GM21717 (cell line): Measurements from ENCODE around the gene CNTNAP3B.
"Not testable (repeated sequence)": the region's sequence is repeated elsewhere in the genome, so short reads cannot be mapped to it uniquely, and the experiment has no call there.

Experiments used
- ATAC-seq: cut with Tn5 transposase; IDR thresholded peaks from one replicate; pipeline ENCODE4 v1.9.1; 2021; ENCODE audit warnings: mild to moderate bottlenecking, moderate library complexity; ENCODE audit not compliant: unreplicated experiment

Gene CNTNAP3B

DNA sequence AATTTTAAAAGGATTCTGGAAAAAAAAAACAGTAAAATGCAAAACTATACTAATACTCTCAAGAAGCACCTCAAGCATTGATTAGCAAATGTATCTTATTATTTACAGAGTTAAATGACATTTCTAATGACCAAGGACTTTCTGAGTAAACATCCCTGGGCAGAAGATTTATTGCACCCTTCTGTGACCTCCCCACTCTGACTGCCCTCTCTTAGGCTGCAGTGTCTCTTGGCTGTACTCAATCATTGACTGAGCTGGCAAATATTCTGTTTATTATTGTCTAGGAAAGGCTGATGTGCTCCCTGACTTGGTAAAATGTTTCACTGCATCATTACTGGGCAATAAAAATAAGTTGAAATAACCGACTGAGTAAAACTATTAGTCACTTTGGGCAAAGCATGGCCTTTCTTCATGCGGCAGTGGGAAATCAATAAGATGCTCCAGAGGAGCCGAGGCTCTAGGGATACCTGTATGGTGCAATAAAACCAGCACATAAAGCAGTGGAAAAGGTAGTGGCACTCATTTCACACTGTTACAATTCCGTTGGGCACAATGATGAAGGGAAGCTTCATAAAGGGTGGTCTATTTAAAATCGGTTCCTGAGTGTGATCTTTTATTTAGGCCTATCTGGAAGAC, 151.1 kb downstream of the CNTNAP3B start:
- ATAC-seq, result not testable (repeated sequence)

DNA sequence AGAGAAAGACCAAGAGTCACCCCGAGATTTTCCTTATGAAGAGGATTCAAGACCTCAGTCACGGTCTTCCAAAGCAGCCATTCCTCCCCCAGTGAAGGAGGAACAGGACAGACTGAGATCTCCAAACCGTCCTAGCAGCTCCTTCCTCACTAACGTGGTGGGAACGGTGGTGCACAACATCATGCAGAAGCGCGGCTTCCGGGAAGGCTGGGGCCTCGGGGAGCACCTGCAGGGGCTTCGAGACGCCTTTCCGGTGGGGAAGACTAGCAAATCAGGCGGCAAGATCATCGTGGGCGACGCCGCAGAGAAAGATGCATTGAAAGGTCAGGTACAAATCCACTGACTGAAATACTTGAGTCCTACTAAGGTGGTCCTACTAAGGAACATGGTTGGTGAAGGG, 154.3 kb downstream of the CNTNAP3B start:
- ATAC-seq, result not testable (repeated sequence)

DNA sequence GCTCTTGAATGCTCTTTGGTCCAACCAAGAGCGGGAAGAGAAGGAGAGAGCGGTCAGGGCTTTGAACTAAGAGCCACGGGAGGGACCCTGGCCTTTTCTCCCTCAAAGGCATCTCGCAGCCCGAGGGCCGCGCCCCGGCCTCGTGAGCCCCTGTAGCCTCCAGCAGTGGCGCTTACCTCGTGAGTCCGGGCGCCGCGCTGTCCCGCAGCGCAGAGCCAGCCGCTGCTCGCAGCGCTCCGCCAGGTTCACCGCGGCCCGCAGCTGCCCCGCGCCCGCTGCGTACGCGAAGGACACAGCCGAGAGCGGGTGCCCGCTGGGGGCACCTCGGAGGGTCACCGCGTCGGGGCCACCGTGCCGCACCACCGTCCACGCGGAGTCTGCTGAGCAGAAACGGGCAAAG, 176.2 kb downstream of the CNTNAP3B start:
- not testable (repeated sequence) for ATAC-seq

DNA sequence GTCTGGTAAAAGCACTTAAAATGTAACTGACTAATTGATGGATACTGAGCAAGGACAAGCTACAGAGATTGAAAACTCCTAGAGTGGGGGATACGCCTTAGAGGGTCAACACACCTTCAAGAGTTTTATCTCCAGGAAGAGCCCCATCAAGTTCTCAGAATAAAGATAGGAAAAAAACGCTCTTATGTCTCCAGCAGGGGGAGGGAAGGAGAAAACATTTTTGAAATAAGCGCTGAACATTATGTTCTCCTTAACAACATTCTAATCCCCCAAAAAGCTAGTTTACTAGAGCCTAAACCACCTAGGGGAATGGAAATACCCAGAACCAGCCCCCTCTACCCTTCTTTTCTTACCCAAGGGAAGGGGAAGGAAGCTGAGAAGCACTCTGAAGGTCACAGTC, 187.5 kb downstream of the CNTNAP3B start:
- not testable (repeated sequence) for ATAC-seq

DNA sequence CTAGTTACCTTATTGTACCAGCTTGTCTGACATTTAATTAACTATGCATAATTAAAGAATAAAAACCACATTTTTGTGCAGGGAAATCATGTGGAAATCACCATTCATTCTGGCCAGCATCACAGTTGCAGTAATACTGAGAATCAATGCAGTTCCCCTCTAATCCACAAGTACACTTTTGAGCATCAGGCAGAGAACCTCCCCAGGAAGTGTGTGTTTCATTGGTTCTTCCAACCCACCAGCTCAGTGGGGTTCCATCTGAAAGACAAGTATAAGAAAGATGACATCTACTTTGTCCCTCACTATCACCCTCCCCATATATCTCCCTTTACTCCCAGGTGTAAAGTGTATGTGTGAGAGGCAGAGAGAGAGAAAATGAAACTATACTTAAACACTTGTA, 191.1 kb downstream of the CNTNAP3B start:
- not testable (repeated sequence) for ATAC-seq

DNA sequence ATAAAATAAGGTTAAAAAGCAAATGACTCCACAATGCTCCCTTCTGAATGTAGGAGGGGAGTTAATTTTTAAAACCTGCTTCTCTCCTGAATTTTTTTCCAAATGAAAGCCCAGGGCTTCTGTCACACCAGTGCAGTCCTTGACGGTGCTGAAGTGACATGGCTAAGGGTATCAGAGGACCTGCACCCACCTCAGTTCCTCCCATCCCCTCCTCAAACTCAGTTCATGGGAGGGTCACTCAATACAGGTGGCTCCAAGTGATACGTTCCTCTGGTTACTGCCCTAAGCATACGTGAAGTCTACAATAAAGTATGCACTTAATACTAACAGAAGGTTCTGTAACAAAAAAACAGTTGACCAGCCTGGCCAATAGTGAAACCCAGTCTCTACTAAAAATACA, 193.5 kb downstream of the CNTNAP3B start:
- ATAC-seq, result not testable (repeated sequence)

DNA sequence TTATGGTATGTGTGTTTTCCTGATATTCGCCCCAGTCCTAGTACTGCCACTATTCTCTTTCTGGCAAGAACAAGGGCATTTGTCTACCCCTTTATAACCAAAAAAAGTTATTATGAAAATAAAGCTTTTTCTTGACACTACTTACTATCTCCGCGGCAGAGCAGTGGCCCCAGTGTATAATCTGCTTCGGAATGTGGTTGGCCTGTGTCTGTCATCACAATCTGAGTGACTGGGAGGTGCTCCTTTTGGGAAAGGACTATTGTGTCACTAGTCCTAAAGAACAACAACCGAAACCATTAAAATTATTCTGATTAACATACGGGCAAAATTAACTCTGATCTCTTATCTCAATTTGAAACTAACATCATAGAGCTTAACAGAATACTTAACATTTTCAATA, 200.1 kb downstream of the CNTNAP3B start:
- not testable (repeated sequence) for ATAC-seq

DNA sequence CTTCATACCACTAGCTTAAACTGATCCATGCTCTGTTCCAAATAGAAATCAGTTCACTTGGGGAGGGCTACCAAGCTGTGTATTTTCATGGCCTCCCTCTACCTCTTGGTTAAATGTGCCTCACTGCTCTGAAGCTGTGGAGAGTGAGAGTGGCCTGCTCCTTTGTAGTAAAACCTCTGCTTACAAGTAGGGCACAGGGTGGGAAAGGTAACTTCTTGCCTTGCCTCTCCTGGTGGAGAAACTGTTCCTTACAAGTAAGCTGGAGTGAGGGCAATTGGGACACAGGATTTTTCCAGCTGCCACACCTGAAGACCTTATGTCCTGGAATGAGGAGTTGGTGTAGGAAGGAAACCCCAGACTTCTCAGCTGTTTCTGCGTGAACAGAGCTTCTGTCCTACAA, 211.9 kb downstream of the CNTNAP3B start:
- not testable (repeated sequence) for ATAC-seq

DNA sequence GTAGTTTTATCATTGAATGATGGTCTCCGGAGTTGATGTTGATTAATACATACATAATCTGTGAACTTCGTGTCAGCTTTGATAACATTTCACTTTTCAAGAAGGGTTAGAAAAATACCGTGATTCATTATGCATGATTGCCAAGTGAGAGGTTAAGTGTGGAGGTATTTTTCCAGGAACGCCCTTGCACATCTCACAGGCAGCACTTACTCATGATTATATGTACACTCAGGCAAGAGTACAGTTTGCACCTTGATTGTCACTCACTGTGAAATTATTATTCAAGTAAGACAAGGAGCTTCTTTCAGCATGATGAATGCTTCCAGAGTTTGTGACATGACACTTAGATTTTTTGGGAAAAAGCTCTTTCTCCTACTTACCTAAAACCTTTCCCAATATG, 223.7 kb downstream of the CNTNAP3B start:
- not testable (repeated sequence) for ATAC-seq

DNA sequence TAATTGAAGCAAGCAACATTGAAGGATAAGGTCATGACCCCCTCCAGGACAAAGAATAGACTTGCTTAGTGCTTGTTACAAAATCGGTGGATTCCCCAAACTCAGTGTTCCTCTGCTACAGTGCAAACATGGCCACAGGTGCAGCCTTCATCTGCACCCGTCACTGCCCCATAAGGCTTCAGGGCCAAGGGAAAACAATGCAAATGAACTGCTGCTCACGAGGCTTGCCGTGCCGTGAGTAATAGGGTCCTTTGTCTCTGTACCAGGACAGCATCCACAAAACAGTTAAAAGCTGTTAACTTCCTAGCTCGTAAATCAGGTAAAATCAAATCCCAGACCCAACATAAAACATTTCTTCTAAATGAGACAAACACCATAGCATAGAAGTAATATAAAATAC, 226.5 kb downstream of the CNTNAP3B start:
- ATAC-seq, result not testable (repeated sequence)

DNA sequence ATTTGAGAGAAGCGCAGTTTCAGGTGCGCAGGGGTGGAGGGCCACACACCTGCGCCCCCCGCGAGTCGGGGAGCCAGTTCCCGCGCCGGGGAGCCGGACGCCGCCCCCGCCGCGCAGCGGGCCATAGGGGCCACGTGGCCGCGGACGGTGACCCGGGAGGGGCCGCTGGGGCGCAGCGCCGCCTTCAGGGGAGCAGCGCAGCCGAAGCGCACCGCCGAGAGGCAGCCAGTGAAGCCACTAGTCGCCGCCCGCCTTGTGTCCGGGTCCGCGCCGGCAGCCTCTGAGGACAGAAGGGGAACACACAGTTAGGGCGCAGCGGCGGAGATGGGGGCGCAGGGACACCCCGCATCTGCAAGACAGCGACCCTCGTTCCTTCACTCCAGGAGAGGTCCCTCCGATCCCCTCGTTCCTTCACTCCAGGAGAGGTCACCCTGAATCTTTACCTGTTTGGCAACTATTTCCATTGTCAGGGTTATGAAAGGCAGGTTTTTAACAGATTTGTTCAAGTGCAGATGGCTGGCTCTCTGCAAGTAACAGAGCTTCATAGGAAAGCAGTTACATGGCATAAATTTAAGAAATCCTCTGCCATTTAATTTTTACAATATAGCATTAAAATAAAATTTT, 230.4 kb downstream of the CNTNAP3B start:
- not testable (repeated sequence) for ATAC-seq

DNA sequence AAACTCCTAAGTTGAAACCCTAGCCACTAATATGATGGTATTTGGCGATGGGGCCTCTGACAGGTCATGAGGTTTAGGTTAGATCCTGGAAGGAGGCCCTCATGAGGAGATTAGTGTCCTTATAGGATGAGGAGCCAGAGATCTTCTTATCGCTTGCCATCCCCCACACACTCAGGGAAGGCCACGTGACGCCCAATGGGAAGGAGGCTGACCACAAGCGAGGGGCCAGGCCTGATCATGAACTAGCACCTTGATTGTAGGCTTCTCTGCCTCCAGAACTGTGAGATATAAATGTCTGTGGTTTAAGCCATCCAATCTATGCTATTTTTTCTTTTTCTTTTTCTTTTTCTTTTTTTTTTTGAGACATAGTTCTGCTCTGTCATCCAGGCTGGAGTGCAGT, 254.7 kb downstream of the CNTNAP3B start:
- not testable (repeated sequence) for ATAC-seq

DNA sequence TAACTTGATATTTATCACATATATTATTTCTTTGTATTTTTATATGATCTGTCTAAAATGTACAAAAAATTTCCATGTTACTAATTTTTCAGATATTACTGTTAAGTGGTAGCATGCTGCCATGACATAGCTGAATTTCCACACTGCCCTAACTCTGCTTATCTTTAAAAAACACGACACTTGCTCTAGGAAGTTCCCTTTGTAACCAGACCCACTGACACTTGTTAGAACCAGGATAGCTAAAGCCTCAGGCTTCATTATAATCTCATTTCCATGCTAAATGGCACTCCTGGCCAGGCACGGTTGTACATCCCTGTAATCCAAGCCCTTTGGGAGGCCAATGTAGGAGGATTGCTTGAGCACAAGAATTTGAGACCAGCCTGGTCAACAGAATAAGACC, 273.8 kb downstream of the CNTNAP3B start:
- not testable (repeated sequence) for ATAC-seq

DNA sequence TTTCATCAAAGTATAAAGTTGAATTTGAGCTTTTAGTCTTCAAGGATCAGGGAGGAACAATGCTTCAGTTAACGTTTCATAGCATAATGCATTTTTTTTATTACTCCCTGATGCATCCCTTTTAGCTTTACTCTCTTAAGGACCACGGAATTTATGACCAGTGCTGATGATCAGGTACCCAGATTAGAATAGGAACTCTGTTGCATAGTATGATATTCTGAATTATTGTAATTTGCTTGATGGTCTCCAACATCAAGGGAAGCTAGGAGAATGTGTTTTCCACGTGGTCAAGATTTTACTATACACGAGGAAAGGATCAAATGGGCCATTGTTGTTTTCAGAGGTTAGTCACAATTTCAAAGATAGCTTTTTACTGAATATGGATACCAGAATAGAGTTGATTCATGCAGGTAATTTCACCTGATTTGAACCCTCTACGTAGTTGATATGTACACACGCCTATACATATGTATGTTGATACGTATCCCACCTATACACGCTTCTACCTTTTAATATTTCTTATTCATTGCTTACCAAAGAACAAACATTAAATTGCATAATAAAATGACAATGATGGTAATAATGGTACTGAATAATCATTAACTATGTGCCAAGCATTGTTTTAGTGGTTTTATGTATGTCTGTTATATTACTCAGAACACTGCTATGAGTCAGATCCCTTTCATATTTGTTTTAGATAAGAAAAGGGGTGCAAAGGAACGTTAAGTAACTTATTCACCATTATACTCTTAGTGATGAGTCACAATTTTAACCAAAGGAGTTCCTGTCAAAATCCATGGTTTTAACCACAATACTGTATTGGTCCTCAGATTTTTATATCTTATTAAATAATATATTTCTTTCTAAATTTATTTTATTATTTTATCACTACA, 277.1 kb downstream of the CNTNAP3B start:
- not testable (repeated sequence) for ATAC-seq

DNA sequence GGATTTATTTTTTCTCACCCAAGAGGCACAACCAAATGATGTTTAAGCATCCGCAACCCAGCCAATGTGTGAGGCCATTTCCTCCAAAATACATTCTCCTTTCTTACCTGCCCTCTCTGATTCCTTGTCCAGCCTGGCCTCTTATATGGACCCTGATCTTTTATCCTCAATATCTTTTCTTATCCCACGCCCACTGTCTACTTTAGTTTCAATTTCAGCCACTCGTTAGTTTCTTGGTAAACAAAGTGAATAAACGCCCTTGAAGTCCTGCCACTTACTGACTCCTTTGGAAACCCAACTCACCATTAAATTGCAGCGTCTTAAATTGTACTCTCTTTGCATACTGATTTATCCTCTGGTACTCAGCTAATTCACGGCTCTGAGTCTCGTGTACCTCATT, 281.4 kb downstream of the CNTNAP3B start:
- ATAC-seq, result not testable (repeated sequence)
